Panc1 (cell line): ENCODE measurements around the gene PDE12.

Experiments used
- POLR2AphosphoS5 ChIP-seq: IDR thresholded peaks from 2 replicates; pipeline ENCODE4 v1.6.1; 2012; ENCODE audit warnings: mild to moderate bottlenecking, low read depth, low read length, moderate library complexity
- TCF7L2 ChIP-seq: IDR thresholded peaks from 2 replicates; pipeline ENCODE4 v1.6.1; 2011; ENCODE audit warnings: mild to moderate bottlenecking, low read depth, low read length, inconsistent platforms
- TF ChIP-seq, protein P1 (sequence below): fragments of 450-650 bp; IDR thresholded peaks from 2 replicates; pipeline ENCODE4 v1.5.1; 2017; ENCODE audit warnings: mild to moderate bottlenecking
- TF ChIP-seq, protein P2 (sequence below), 2 experiments: IDR thresholded peaks; 2 replicates each; pipeline ENCODE4 v1.6.1; 2011 to 2012; ENCODE audit warnings: low read depth in 2 of 2, control low read depth in 1 of 2, low read length in 1 of 2, mild to moderate bottlenecking in 1 of 2, moderate library complexity in 1 of 2; ENCODE audit not compliant: insufficient read depth in 1 of 2

- no peak for TF ChIP-seq POLR2AphosphoS5
- TF ChIP-seq, protein P1, sequence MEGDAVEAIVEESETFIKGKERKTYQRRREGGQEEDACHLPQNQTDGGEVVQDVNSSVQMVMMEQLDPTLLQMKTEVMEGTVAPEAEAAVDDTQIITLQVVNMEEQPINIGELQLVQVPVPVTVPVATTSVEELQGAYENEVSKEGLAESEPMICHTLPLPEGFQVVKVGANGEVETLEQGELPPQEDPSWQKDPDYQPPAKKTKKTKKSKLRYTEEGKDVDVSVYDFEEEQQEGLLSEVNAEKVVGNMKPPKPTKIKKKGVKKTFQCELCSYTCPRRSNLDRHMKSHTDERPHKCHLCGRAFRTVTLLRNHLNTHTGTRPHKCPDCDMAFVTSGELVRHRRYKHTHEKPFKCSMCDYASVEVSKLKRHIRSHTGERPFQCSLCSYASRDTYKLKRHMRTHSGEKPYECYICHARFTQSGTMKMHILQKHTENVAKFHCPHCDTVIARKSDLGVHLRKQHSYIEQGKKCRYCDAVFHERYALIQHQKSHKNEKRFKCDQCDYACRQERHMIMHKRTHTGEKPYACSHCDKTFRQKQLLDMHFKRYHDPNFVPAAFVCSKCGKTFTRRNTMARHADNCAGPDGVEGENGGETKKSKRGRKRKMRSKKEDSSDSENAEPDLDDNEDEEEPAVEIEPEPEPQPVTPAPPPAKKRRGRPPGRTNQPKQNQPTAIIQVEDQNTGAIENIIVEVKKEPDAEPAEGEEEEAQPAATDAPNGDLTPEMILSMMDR = no peak
- no peak for TF ChIP-seq TCF7L2
- TF ChIP-seq, protein P2, sequence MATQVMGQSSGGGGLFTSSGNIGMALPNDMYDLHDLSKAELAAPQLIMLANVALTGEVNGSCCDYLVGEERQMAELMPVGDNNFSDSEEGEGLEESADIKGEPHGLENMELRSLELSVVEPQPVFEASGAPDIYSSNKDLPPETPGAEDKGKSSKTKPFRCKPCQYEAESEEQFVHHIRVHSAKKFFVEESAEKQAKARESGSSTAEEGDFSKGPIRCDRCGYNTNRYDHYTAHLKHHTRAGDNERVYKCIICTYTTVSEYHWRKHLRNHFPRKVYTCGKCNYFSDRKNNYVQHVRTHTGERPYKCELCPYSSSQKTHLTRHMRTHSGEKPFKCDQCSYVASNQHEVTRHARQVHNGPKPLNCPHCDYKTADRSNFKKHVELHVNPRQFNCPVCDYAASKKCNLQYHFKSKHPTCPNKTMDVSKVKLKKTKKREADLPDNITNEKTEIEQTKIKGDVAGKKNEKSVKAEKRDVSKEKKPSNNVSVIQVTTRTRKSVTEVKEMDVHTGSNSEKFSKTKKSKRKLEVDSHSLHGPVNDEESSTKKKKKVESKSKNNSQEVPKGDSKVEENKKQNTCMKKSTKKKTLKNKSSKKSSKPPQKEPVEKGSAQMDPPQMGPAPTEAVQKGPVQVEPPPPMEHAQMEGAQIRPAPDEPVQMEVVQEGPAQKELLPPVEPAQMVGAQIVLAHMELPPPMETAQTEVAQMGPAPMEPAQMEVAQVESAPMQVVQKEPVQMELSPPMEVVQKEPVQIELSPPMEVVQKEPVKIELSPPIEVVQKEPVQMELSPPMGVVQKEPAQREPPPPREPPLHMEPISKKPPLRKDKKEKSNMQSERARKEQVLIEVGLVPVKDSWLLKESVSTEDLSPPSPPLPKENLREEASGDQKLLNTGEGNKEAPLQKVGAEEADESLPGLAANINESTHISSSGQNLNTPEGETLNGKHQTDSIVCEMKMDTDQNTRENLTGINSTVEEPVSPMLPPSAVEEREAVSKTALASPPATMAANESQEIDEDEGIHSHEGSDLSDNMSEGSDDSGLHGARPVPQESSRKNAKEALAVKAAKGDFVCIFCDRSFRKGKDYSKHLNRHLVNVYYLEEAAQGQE (IDR thresholded peaks at IDR 0.05; ENCODE audit: insufficient read depth in 1 of 2, low read depth in 2 of 2, low read length in 1 of 2) = no peak
These were observed 17.6 kb upstream of the PDE12 start for GRCh38 chr3:57538465-57538864.
